Measurements from ENCODE around the gene TRIM8.

TRIM8 gene

GRCh38 chr10:102656026-102656425 is 11.7 kb downstream of the TRIM8 start:
- no peak for TF ChIP-seq SPI1 (IDR thresholded peaks at IDR 0.05; ENCODE audit: borderline replicate concordance, low read depth)
- TF ChIP-seq, protein P1, sequence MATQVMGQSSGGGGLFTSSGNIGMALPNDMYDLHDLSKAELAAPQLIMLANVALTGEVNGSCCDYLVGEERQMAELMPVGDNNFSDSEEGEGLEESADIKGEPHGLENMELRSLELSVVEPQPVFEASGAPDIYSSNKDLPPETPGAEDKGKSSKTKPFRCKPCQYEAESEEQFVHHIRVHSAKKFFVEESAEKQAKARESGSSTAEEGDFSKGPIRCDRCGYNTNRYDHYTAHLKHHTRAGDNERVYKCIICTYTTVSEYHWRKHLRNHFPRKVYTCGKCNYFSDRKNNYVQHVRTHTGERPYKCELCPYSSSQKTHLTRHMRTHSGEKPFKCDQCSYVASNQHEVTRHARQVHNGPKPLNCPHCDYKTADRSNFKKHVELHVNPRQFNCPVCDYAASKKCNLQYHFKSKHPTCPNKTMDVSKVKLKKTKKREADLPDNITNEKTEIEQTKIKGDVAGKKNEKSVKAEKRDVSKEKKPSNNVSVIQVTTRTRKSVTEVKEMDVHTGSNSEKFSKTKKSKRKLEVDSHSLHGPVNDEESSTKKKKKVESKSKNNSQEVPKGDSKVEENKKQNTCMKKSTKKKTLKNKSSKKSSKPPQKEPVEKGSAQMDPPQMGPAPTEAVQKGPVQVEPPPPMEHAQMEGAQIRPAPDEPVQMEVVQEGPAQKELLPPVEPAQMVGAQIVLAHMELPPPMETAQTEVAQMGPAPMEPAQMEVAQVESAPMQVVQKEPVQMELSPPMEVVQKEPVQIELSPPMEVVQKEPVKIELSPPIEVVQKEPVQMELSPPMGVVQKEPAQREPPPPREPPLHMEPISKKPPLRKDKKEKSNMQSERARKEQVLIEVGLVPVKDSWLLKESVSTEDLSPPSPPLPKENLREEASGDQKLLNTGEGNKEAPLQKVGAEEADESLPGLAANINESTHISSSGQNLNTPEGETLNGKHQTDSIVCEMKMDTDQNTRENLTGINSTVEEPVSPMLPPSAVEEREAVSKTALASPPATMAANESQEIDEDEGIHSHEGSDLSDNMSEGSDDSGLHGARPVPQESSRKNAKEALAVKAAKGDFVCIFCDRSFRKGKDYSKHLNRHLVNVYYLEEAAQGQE (IDR thresholded peaks at IDR 0.05; ENCODE audit: insufficient replicate concordance, low read depth) = no peak
- TF ChIP-seq CTCF (IDR thresholded peaks at IDR 0.05; ENCODE audit: insufficient read depth, low read length) = no peak
- TF ChIP-seq GABPA (IDR thresholded peaks at IDR 0.05; ENCODE audit: low read depth) = no peak
- TF ChIP-seq POLR2AphosphoS5 (IDR thresholded peaks at IDR 0.05; ENCODE audit: low read depth) = no peak
- Histone ChIP-seq H3K27ac (replicated peaks) (no peak overlapping the region), H3K4me3 (replicated peaks; ENCODE audit: insufficient read depth, low read length) (no peak overlapping the region), H3K27me3 (ENCODE audit: insufficient read depth, poor library complexity, severe bottlenecking) (no peaks in the 10 kb centered on the region)
- no peak for DNase-seq (ENCODE audit: low read depth in 1 of 2, low spot score in 1 of 2)

DNA sequence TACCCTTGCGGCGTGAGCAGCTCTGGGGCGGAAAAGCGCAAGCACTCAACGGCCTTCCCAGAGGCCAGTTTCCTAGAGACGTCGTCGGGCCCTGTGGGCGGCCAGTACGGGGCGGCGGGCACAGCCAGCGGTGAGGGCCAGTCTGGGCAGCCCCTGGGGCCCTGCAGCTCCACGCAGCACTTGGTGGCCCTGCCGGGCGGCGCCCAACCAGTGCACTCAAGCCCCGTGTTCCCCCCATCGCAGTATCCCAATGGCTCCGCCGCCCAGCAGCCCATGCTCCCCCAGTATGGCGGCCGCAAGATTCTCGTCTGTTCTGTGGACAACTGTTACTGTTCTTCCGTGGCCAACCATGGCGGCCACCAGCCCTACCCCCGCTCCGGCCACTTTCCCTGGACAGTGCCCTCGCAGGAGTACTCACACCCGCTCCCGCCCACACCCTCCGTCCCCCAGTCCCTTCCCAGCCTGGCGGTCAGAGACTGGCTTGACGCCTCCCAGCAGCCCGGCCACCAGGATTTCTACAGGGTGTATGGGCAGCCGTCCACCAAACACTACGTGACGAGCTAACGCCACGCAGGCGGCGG is 12.6 kb downstream of the TRIM8 start:
- no peak for DNase-seq (ENCODE audit: low read depth in 1 of 2, low spot score in 1 of 2)
- Histone ChIP-seq H3K4me3 (replicated peaks; ENCODE audit: insufficient read depth, low read length) (no peak overlapping the region), H3K27me3 (ENCODE audit: insufficient read depth, poor library complexity, severe bottlenecking) (no peaks in the 10 kb centered on the region), H3K27ac (replicated peaks) (no peak overlapping the region)
- TF ChIP-seq SPI1 (IDR thresholded peaks at IDR 0.05; ENCODE audit: borderline replicate concordance, low read depth) = no peak
- TF ChIP-seq, protein P1 (IDR thresholded peaks at IDR 0.05; ENCODE audit: insufficient replicate concordance, low read depth) = no peak
- no peak for TF ChIP-seq GABPA (IDR thresholded peaks at IDR 0.05; ENCODE audit: low read depth)
- no peak for TF ChIP-seq CTCF (IDR thresholded peaks at IDR 0.05; ENCODE audit: insufficient read depth, low read length)
- no peak; the same call in 1 of the 2 replicates for TF ChIP-seq POLR2AphosphoS5 (IDR thresholded peaks at IDR 0.05; ENCODE audit: low read depth)

DNA sequence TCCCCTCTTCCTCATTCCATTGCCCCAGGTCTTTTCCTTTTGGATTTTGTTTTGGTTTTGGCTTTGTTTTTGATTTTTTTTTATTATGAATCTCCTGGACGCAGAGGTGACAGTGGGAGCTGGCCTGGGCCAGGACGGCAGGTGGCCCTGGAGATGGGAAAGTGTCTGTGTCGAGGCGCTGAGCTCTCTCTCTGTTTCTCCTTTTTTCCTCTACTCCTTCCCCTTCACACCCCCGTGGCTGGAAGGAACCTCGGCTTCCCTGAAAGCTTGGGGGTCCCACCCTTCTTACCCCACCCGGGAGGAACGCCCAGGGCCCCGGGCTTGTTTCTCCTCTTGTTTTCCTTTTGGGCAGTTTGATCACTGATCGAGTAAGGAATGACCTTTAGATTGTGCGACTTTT is 13.2 kb downstream of the TRIM8 start:
- no peaks in the 10 kb centered on the region for H3K27me3 ChIP-seq (ENCODE audit: insufficient read depth, poor library complexity, severe bottlenecking)
- TF ChIP-seq SPI1 (IDR thresholded peaks at IDR 0.05; ENCODE audit: borderline replicate concordance, low read depth) (no peak), GABPA (IDR thresholded peaks at IDR 0.05; ENCODE audit: low read depth) (no peak), CTCF (IDR thresholded peaks at IDR 0.05; ENCODE audit: insufficient read depth, low read length) (no peak), POLR2AphosphoS5 (IDR thresholded peaks at IDR 0.05; ENCODE audit: low read depth) (no peak)
- TF ChIP-seq, protein P1 (IDR thresholded peaks at IDR 0.05; ENCODE audit: insufficient replicate concordance, low read depth) = no peak
- no peak for DNase-seq (ENCODE audit: low read depth in 1 of 2, low spot score in 1 of 2)
- H3K27ac ChIP-seq (replicated peaks) = no peak overlapping the region; the same call in 1 of the 2 replicates
- no peak overlapping the region for H3K4me3 ChIP-seq (replicated peaks; ENCODE audit: insufficient read depth, low read length)

Data from HL-60 (cell line).